Inflammatory macrophage treated with lipopolysaccharide for 1 hour (primary cell): ENCODE data around the gene OSGIN1.

Experiments used
- DNase-seq, 2 donors: peaks; one replicate each; pipeline ENCODE4 v3.0.0-alpha.2; 2020 to 2022

Gene OSGIN1

DNA sequence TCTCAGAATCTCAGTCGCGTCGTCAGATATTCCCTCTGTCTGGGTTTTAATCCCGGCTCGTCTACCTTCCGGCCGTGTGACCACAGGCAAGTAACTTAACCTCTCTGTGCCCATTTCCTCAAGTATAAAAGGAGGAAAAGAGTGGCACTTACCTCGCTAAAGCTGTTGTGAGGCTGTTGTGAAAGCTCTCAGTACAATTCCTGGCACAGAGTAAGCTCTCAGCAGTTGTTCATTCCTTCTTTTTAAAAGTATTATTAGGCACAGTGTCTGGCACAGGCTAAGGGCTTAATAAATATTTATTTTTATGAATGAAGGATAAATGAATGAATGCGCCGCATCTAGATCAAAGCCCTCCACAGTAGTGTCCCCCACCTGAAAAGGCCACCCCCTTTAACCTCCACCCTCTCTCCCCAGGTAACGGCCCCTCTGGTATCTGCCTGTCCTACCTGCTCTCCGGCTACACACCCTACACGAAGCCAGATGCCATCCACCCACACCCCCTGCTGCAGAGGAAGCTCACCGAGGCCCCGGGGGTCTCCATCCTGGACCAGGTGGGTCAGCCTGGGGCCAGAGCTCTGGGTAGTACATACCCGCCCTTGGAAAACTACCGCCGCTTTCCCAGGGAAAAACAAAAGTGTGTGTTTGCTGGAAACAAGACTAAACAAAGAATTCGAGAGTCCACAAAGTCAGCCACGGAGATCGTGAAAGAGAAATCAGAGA lies 6.0 kb downstream of the OSGIN1 start:
- DNase-seq = no peak

DNA sequence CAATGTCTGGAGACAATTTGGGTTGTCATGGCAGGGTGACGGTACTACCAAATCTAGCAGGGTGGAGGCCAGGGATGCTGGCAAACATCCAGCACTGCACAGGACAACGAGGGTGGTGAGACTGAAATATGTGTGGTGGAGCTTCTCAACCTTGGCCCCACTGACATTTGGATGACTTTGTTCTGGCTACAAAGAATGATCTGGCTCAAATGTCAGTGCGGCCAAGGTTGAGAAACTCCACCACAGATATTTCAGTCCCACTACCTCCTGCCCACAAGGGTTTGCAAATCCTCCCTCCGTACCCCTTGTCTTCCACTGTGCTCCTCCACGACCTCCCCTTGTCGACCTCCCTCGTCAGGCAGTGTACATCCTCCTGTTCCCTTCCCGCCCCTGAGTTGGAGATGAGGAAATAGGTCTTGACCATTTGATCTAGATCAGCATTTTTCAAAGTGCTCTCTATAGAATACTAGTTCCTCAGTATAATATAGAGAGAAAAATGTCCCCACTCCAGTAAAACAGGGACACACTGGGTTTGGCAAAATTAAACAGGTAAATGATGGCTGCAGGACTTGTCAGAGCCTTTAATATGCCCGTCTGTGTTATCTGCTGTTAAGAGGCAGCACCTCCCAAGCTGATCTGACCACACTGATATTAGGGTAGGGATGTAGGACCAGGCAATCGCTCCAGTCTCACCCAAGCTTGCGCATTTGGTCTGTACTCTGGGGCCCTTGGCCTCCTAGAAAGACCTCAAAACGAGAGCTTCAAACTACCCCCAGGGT lies 6.8 kb downstream of the OSGIN1 start:
- DNase-seq = no peak

DNA sequence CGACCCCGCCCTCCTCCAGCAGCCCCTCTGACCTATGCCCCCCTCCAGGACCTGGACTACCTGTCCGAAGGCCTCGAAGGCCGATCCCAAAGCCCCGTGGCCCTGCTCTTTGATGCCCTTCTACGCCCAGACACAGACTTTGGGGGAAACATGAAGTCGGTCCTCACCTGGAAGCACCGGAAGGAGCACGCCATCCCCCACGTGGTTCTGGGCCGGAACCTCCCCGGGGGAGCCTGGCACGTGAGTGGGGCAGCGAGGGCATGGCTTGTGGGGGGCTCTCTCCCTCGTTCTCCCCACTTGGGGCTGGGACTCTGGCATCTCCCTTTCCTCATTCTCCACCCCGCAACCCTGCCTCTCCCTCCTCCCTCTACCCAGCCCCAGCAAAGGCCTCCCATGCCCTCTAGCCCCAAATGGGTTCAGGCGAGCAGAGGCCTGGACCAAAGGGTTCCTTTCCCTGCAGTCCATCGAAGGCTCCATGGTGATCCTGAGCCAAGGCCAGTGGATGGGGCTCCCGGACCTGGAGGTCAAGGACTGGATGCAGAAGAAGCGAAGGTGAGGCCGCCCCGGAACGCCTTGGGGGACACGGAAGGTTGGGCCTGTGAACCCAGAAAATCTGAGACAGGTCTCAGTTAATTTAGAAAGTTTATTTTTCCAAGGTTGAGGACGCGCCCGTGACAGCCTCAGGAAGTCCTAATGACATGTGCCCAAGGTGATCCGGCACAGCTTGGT lies 7.6 kb downstream of the OSGIN1 start:
- no peak for DNase-seq

DNA sequence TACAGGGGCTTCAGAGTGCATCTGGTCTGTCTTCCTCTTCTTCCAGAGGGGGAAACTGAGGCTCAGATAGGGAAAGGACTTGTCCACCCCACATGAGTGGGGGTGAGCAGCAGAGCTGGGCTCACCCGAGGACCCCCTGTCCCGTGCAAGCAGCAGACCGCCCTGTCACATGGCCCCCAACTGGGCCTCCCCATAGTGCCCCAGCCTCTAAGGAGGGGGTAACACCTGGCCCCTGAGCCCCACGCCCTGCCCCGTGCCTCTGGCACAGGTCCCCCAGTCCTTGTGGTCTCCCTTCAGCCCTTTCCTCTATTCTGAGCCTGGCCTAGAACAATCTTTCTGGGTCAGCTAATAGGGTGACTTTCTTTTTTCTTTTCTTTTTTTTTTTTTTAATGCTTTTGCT lies 8.6 kb downstream of the OSGIN1 start:
- no peak for DNase-seq

DNA sequence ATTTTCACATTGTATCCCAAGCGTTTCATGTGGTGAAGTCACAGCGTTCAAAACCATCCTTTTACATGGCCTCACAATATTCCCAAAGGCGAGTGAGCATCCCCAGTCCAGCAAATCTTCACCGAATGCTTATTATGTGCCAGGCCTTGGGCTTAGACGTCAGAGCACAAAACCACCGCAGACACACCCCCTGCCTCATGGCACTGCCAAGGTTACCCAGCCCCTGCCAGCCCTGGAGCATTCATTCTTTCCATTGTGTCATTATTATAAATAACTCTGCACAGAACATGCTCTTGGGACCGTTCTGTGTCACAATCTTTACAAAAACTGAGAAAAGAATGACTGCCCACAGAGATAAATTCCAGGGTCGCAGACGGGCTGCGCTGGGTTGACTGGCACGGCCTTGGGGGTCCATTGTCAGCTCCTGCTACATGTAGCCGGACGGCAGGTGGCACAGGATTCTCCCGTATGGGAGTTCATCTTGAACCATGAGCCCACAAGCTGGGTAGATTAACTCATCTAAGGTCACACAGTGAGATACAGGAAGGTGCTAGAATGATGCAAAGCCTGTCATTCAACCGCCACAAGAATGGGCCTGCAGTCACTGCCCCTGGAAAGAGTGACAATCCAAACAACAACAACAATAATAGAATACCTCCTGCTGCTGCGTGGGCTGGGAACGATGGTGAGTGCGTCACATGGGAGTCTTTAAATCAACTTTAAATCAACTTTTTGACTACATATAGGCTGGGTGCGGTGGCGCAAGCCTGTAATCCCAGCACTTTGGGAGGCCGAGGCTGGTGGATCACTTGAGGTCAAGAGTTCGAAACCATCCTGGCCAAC lies 10.5 kb downstream of the OSGIN1 start:
- no peak for DNase-seq

DNA sequence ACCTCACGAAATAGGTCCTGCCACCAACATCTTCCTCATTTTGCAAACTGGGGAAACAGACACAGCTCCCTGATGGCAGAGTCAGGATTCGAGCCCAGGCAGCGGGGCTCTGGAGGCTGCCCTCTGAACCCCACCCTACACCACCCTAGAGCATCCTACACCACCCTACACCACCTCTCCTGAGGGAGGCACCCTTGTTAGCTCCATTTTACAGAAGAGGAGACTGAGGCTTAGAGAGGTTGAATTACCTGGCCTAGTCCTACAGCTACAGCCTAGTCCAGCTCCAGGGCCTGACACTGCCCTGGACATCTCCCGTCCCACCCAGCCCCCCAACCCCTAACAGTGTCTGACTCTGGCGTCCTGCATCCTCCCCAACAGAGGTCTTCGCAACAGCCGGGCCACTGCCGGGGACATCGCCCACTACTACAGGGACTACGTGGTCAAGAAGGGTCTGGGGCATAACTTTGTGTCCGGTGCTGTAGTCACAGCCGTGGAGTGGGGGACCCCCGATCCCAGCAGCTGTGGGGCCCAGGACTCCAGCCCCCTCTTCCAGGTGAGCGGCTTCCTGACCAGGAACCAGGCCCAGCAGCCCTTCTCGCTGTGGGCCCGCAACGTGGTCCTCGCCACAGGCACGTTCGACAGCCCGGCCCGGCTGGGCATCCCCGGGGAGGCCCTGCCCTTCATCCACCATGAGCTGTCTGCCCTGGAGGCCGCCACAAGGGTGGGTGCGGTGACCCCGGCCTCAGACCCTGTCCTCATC lies 11.8 kb downstream of the OSGIN1 start:
- DNase-seq = no peak

DNA sequence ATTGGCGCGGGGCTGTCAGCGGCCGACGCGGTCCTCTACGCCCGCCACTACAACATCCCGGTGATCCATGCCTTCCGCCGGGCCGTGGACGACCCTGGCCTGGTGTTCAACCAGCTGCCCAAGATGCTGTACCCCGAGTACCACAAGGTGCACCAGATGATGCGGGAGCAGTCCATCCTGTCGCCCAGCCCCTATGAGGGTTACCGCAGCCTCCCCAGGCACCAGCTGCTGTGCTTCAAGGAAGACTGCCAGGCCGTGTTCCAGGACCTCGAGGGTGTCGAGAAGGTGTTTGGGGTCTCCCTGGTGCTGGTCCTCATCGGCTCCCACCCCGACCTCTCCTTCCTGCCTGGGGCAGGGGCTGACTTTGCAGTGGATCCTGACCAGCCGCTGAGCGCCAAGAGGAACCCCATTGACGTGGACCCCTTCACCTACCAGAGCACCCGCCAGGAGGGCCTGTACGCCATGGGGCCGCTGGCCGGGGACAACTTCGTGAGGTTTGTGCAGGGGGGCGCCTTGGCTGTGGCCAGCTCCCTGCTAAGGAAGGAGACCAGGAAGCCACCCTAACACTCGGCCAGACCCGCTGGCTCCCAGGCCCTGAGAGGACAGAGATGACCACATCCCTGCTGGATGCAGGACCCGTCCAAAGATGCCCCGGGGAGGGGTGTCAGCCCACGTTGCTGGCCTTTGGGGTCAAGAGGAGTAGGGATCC lies 12.6 kb downstream of the OSGIN1 start:
- DNase-seq = no peak

DNA sequence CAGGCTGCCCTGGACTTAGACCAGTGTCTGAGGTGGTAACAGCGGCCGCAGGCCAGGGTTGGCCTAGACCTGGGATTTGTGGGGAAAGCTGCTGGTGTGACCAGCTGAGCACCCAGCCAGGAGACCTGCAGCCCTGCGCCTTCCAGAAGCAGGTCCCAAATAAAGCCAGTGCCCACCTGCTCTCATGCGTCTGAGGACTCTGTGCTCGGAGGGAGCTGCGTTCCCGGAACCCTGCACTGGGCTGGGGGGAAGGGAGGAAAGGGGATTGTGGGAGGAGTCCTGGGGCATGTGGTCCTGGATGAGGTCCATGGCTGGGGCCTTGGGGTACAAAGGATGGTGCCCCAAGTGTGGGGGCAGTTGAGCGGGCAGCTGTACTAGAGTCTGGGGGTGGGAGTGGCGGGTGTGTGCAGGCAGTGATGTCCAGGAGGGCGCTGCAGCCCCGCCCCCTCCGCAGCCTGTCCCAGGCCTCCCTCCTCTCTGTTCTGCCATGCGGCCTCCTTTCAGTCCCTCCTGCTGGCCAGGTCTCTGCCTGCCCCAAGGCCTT lies 13.2 kb downstream of the OSGIN1 start:
- DNase-seq = no peak

DNA sequence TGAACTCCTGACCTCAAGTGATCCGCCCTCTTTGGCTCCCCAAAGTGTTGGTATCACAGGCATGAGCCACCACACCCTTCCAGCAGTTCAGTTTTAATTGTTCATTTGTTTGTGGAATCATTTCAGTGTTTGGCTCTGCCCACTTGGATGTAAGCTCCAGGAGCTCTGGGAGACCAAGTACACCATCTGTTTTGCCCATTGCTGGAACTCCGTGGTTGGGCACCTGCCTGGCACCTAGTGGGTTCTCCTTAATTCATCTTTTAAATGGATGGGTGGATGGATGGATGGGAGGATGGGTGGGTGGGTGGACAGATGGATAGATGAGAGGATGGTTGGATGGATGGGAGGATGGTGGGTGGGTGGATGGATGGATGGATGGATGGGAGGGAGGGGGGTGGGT lies 14.1 kb downstream of the OSGIN1 start:
- no peak for DNase-seq

DNA sequence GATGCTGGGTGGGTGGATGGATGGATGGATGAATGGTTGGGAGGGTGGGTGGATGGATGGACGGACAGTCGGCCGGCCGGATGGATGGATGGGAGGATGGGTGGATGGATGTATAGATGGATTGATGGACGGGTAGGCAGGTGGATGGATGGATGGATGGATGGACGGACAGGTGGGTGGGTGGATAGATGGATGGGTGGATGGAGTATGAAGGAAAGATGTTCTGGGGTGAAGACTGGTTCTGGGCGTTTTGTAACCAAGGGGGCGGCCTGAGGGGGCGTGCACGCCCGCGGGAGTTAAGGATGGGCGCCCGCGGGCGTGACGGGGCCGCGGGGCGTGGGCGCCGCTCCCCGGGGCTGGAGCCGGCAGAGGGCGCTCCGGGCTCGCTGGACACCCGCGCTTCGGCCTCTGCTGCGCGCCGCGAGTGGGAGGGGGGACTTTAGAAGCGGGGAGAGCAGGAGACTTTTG lies 14.8 kb downstream of the OSGIN1 start, which contains the start of gene NECAB2:
TSS of gene NECAB2 (plus strand) at position 407 of the 468 bp plus-strand sequence. CDS start 405 bp downstream, outside the sequence.
- peak; percentile 26 to 62 for DNase-seq

DNA sequence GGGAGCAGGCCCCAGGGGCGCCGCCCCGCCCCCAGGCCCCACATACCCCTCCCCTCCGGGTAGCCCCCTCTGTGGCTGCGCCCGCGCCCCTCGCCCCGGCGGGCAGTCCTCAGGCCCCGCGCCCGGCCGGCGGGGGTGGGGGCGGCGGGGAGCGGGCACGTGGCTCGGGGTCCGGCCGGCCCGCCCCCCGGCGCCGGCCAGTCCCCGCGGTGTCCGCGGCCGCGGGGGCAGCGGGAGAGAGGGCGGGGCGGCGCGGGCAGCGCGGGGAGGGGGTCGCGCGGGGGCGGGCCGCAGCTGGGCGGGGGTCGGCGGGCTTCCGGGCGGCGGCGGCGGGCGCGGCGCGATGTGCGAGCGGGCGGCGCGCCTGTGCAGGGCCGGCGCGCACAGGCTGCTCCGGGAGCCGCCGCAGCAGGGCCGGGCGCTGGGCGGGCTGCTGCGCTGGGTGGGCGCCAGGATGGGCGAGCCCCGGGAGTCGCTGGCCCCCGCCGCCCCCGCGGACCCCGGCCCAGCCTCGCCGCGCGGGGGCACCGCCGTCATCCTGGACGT lies 15.3 kb downstream of the OSGIN1 start:
- DNase-seq = no peak

DNA sequence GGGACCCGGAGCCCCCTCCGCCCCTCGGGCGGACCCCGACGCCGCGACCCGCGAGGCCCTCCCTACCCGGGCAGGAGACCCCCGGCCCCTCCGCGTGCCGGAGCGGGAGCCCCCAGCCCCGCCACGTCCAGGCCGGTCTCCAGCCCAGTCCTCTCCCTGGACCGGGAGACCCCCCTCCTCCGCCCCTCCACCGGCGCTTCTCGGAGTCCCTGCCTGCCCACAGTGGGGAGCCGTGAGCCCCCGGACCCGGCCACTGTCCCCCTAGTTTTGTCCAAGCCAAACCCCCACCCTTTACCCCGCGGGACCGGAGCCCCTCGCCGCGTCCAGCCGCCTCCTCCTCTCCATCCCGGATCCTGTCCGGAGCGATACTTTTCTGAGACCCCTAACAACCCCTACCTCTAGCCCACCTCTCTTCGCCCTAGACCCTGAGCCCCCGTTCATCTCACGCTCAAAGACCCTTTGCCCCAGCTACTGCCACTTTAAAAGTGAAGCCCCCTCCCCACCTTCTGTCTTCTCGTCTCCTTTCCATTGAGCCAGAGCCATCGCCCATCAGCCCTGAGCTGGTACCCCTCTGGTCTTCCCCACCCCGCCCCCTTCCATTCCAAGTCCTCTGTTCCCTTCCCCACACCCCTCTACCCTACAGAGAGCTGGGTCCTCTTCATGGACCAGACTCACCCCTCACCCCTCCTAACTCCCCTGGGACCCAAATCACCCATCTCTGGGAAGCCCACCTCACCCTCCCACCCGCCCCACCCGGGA lies 16.0 kb downstream of the OSGIN1 start:
- DNase-seq = no peak

DNA sequence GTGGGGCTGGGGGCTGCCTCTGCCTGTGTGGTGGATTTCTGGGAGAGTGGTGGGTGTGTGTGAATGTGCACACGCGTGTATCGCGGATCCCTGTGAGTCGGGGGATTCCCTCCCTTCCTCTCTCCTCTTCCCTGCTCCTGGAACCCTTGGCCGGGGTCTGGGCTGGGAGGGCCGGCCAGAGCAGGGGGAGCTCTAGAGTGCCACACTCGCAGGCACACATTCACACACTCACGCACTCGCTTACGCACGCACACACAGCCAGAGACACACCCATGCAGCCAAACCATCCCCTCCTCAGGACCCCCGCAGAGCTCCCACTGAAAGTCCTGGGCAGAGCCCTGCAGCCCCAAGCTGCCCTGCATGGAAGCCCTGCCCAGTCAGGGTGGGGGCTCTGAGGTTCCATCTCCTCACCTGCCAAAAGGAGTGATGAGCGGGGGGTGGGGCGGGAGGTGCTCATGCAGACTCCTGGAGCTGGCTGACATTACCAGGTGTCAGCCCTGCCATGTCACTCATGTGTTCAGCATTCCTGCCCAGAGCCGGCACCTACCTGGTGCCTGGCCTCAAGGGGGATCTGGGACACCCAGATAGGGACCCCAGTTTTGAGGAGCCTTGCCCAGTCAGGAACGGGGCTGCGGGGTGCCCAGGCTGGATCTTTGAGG lies 16.9 kb downstream of the OSGIN1 start:
- DNase-seq = no peak

DNA sequence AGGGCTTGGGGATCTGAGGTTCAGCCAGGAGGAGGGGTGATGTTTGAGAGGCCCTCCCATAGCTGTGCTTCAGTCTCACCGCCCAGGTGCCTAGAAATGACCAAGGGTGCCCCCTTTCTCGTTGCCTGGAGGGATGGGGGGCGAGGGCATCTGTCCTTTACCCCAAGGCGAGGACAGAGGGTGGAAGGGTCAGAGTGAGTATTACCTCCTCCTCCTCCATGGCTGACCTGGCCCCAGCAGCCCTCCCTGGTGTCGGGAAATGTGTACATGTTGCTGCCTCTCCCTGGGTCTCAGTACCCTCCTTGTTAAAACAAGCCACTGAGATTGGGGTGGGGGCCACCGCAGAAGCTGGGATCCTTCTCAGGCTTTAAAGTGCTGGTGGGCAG lies 17.4 kb downstream of the OSGIN1 start:
- DNase-seq = no peak

DNA sequence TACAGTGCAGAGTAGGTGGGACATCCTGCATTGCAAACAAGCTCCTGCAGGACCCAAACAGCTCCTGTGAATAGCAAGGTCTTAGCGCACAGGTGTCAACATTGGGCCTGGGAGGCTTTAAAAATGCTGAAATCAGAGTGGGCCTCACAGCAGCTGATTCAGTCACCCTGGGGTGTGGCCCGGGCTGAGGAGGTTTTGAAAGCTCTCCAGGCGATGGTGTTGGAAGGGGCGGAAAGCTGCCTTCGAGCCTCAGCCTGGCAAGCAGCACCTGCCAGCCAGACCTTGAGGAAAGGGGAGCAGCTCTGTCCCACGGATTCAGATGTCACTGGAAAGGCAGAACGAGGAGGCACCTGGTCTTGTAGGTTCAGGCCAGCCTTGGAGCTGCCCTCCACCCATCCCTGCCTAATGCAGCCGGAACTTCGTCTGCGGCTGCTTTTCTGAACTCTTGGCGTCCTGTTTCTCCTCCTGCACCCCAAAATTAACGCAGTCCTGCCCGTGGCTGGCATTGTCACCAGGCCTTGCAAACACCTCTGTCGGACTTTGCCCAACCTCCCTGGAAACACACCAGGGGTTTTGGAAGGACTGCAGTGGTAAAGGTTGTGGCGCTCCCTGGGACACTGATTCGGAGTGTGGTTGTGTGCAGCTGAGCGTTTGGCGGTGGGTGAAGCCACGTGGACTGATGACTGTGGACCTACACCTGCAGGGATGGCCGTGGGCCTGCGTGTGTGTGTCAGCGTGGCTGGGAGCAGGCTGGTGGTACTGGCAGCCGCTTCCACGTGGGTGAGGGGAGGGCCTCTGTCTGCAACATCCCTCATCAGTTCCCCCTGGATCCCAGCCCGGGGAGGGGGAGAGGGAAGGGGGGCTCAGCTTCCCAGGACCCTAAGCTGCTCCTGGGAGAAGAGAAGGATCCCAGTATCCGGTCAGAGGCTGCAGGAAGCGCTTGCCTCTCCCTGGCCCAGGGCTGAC lies 18.4 kb downstream of the OSGIN1 start:
- DNase-seq = no peak

DNA sequence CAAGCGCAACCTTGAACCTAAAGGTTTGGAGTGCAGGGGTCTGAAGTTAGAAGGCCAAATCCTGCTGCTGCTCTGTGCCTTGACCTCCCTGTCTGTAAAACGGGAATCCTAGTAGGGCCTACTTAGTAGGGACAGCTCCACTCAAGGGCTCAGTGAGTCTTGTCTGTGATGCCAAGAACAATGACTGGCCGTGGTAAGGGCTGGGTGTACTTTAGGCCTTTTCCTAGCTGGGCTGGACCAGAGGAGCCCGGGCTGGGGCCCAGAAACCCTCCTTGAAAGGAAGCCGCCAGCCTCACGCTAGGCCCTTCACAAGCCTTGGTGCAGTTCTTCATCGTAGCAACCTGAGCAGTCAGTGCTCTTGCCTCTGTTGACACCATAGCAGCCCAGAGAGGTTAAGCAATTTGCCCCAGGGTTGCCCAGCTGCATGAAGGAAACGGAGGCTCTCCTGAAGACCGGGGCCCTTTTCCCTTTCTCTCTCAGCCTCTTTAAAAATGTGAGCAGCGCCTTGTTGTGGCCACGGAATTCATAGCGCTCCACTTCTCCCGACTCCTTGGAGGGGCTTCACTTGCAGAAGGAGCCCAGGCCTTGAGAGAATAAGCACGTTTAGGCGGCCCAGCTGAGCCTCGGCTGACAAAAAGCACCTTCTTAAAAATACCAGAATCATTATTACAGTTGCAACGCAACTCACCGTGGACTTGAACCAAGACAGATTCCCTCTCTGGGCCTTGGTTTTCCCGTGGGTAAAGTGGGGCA lies 19.4 kb downstream of the OSGIN1 start:
- no peak for DNase-seq

DNA sequence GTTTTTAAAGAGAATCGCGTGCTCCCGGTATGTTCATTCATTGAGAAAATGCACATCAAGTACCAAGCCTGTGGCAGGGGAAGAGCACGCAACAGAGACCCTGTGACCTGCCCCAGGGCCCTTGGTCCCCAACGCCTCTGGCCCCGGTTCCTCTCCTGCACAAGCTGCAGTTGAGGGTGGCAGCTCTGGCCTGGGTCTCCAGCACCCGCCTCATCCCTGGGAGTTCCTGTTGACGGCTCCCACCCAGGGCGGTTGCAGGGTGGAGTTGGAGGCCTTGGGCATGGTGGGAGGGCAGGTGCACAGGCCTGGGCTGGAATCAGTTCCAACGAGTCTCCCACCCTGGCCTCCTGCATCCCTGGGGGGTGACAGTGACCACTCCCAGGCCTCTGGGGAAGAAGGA lies 20.0 kb downstream of the OSGIN1 start:
- no peak for DNase-seq
